ENCODE data around the gene HELZ. TPM values are rescaled to one million over a fixed set of nuclear protein-coding genes. Genes with fewer than 3 reads are reported as not detected.

HELZ gene
- total and polyA plus RNA-seq, 4 donors = 3.8 to 69.2 (median 25.7) TPM

DNA sequence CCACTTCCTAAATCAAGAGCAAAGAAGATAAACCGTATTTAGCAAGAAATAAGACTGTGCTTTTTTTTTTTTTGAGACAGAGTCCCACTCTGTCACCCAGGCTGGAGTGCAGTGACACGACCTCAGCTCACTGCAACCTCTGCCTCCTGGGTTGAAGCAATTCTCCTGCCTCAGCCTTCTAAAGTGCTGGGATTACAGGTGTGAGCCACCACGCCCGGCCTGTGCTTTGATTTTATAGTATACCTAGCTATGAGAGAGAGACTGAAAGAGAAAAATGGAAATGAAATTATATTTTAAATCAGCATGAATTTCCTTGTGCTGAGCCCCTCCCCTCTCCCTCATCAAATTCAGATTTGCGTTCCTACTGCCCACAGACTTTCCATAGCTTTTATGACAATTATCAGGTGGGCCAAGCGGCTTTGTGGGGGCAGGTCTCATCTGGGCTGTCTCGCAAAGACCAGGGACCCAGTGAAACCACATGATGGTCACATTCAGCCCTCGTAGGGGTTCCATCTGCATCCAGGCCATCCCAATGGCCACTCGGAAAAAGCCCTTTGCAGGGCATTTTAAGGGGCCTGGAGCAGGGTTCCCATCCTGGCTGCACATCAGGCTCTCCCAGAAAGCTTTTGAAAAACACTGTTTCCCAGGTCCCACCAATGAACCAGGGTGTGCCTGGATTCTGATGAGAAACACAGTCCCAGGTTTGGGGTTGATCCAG, 192.1 kb downstream of the HELZ start:
- no peak overlapping the region for H3K4me3 ChIP-seq (ENCODE audit: low read depth in 1 of 3, low read length in 3 of 3)
- no peak overlapping the region for H3K9ac ChIP-seq (ENCODE audit: low read depth in 1 of 2, low read length in 2 of 2)
- H3K4me1 ChIP-seq (ENCODE audit: control insufficient read depth in 4 of 4, insufficient read depth in 4 of 4, low read length in 3 of 4) = no peaks in the 10 kb centered on the region
- TF ChIP-seq, protein P1, sequence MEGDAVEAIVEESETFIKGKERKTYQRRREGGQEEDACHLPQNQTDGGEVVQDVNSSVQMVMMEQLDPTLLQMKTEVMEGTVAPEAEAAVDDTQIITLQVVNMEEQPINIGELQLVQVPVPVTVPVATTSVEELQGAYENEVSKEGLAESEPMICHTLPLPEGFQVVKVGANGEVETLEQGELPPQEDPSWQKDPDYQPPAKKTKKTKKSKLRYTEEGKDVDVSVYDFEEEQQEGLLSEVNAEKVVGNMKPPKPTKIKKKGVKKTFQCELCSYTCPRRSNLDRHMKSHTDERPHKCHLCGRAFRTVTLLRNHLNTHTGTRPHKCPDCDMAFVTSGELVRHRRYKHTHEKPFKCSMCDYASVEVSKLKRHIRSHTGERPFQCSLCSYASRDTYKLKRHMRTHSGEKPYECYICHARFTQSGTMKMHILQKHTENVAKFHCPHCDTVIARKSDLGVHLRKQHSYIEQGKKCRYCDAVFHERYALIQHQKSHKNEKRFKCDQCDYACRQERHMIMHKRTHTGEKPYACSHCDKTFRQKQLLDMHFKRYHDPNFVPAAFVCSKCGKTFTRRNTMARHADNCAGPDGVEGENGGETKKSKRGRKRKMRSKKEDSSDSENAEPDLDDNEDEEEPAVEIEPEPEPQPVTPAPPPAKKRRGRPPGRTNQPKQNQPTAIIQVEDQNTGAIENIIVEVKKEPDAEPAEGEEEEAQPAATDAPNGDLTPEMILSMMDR (IDR thresholded peaks at IDR 0.05; ENCODE audit: low read depth, low read length, missing input control) = no peak
- TF ChIP-seq SP1 (IDR thresholded peaks at IDR 0.05) (no peak), NR2F2 (IDR thresholded peaks at IDR 0.05) (no peak), JUND (IDR thresholded peaks at IDR 0.05) (no peak), RAD21 (IDR thresholded peaks at IDR 0.05) (no peak), EGR1 (IDR thresholded peaks at IDR 0.05; ENCODE audit: low read depth in 2 of 2) (no peak), FOXA2 (IDR thresholded peaks at IDR 0.05) (no peak), HNF4A (conservative IDR thresholded peaks at IDR 0.05) (no peak), GABPA (IDR thresholded peaks at IDR 0.05 in 1 of 2, conservative IDR thresholded peaks at IDR 0.05 in 1 of 2) (no peak), FOXA1 (IDR thresholded peaks at IDR 0.05) (no peak), HNF4G (IDR thresholded peaks at IDR 0.05) (no peak), RXRA (IDR thresholded peaks at IDR 0.05) (no peak), TAF1 (conservative IDR thresholded peaks at IDR 0.05) (no peak), YY1 (IDR thresholded peaks at IDR 0.05) (no peak)
- TF ChIP-seq, protein P2, sequence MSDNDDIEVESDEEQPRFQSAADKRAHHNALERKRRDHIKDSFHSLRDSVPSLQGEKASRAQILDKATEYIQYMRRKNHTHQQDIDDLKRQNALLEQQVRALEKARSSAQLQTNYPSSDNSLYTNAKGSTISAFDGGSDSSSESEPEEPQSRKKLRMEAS (IDR thresholded peaks at IDR 0.05) = no peak
- TF ChIP-seq, protein P3, sequence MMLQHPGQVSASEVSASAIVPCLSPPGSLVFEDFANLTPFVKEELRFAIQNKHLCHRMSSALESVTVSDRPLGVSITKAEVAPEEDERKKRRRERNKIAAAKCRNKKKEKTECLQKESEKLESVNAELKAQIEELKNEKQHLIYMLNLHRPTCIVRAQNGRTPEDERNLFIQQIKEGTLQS (IDR thresholded peaks at IDR 0.05) = no peak
- TF ChIP-seq, protein P4, sequence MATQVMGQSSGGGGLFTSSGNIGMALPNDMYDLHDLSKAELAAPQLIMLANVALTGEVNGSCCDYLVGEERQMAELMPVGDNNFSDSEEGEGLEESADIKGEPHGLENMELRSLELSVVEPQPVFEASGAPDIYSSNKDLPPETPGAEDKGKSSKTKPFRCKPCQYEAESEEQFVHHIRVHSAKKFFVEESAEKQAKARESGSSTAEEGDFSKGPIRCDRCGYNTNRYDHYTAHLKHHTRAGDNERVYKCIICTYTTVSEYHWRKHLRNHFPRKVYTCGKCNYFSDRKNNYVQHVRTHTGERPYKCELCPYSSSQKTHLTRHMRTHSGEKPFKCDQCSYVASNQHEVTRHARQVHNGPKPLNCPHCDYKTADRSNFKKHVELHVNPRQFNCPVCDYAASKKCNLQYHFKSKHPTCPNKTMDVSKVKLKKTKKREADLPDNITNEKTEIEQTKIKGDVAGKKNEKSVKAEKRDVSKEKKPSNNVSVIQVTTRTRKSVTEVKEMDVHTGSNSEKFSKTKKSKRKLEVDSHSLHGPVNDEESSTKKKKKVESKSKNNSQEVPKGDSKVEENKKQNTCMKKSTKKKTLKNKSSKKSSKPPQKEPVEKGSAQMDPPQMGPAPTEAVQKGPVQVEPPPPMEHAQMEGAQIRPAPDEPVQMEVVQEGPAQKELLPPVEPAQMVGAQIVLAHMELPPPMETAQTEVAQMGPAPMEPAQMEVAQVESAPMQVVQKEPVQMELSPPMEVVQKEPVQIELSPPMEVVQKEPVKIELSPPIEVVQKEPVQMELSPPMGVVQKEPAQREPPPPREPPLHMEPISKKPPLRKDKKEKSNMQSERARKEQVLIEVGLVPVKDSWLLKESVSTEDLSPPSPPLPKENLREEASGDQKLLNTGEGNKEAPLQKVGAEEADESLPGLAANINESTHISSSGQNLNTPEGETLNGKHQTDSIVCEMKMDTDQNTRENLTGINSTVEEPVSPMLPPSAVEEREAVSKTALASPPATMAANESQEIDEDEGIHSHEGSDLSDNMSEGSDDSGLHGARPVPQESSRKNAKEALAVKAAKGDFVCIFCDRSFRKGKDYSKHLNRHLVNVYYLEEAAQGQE (IDR thresholded peaks at IDR 0.05) = no peak
- TF ChIP-seq, protein P5, sequence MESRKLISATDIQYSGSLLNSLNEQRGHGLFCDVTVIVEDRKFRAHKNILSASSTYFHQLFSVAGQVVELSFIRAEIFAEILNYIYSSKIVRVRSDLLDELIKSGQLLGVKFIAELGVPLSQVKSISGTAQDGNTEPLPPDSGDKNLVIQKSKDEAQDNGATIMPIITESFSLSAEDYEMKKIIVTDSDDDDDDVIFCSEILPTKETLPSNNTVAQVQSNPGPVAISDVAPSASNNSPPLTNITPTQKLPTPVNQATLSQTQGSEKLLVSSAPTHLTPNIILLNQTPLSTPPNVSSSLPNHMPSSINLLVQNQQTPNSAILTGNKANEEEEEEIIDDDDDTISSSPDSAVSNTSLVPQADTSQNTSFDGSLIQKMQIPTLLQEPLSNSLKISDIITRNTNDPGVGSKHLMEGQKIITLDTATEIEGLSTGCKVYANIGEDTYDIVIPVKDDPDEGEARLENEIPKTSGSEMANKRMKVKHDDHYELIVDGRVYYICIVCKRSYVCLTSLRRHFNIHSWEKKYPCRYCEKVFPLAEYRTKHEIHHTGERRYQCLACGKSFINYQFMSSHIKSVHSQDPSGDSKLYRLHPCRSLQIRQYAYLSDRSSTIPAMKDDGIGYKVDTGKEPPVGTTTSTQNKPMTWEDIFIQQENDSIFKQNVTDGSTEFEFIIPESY (IDR thresholded peaks at IDR 0.05) = no peak
- H3K27ac ChIP-seq (ENCODE audit: low read depth in 1 of 2, low read length in 2 of 2) = no peak overlapping the region
- no peaks in the 10 kb centered on the region for H3K36me3 ChIP-seq (ENCODE audit: control insufficient read depth in 4 of 4, insufficient read depth in 3 of 4, low read depth in 1 of 4, low read length in 3 of 4)
- no peaks in the 10 kb centered on the region for H3K27me3 ChIP-seq (ENCODE audit: control insufficient read depth in 4 of 4, insufficient read depth in 4 of 4, low read length in 3 of 4)
- peaks cover 0 to 9% (median 3%) of the 10 kb centered on the region in 4 donors for H3K9me3 ChIP-seq (ENCODE audit: control insufficient read depth in 4 of 4, low read length in 3 of 4)
- 94% methylated on average over 9 of the region's 9 CpGs for WGBS
- no peak for DNase-seq (ENCODE audit: low spot score)
